A549 (cell line): Measurements from ENCODE around the gene TSEN54.

ENCODE experiments used
- CBX2 ChIP-seq: fragments of 200-600 bp; sonication (generic); IDR thresholded peaks from 2 replicates; pipeline ENCODE4 v1.6.1; 2016; ENCODE audit warnings: low read depth, mild to moderate bottlenecking, borderline replicate concordance
- EHF ChIP-seq: fragments of 250-450 bp; sonication (Bioruptor Pico); IDR thresholded peaks from 2 replicates; pipeline ENCODE4 v1.5.0; 2020; ENCODE audit warnings: mild to moderate bottlenecking
- ESRRA ChIP-seq: fragments of 150-350 bp; IDR thresholded peaks from 2 replicates; pipeline ENCODE4 v1.6.1; 2014; ENCODE audit warnings: mild to moderate bottlenecking, low read length, borderline replicate concordance
- MYC ChIP-seq: IDR thresholded peaks from 2 replicates; pipeline ENCODE4 v1.6.1; 2012; ENCODE audit warnings: mild to moderate bottlenecking, inconsistent platforms, low read length, improper control_type of control experiment, borderline replicate concordance
- TF ChIP-seq, protein P1 (sequence below): fragments of >200 bp; sonication (Bioruptor Twin); formaldehyde crosslinking; IDR thresholded peaks from 3 replicates; pipeline ENCODE4 v1.5.1; 2016
- TF ChIP-seq, protein P2 (sequence below): IDR thresholded peaks from 2 replicates; pipeline ENCODE4 v1.6.1; 2012

DNA sequence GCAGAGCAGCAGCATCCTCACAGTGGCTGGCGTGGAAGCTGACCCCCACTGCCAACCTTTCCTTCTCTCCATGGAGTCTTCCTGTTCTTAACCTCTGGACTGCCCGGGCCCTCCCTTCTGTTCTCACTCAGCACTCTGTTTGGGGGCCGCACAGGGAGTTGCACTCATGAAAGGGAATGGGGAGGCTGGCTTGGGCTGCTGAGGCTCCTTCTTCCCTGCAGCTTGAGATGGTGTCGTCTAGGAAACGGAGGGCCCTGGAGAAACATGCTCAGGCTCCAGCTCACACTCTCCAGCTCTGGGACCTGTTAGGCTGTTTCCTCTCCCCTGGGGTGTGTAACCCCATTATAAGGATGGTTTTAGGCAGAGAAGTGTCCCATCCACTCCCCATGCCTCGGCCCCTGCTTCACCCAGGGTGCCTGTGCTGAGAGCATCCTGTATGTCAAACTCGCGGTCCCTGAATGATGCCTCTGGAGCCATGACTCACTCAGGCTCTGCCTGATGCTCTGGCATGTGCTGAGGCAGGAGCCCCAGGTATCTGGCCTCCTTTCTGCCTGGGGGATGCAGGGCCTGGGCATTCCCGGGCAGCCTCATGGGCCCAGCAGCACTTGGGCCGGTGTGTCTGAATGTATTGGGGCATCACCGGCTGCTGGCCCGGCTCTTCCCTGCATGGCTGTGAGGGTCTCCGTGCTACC lies 41.0 kb upstream of the TSEN54 start:
- TF ChIP-seq ESRRA (no peak), MYC (no peak), CBX2 (no peak), EHF (CRISPR knock-in tag) (no peak)
- TF ChIP-seq, protein P1, sequence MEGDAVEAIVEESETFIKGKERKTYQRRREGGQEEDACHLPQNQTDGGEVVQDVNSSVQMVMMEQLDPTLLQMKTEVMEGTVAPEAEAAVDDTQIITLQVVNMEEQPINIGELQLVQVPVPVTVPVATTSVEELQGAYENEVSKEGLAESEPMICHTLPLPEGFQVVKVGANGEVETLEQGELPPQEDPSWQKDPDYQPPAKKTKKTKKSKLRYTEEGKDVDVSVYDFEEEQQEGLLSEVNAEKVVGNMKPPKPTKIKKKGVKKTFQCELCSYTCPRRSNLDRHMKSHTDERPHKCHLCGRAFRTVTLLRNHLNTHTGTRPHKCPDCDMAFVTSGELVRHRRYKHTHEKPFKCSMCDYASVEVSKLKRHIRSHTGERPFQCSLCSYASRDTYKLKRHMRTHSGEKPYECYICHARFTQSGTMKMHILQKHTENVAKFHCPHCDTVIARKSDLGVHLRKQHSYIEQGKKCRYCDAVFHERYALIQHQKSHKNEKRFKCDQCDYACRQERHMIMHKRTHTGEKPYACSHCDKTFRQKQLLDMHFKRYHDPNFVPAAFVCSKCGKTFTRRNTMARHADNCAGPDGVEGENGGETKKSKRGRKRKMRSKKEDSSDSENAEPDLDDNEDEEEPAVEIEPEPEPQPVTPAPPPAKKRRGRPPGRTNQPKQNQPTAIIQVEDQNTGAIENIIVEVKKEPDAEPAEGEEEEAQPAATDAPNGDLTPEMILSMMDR, result no peak
- TF ChIP-seq, protein P2, sequence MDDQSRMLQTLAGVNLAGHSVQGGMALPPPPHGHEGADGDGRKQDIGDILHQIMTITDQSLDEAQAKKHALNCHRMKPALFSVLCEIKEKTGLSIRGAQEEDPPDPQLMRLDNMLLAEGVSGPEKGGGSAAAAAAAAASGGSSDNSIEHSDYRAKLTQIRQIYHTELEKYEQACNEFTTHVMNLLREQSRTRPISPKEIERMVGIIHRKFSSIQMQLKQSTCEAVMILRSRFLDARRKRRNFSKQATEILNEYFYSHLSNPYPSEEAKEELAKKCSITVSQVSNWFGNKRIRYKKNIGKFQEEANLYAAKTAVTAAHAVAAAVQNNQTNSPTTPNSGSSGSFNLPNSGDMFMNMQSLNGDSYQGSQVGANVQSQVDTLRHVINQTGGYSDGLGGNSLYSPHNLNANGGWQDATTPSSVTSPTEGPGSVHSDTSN, result no peak
